Fibroblast of lung (primary cell): ENCODE results near the gene TNIK. TPM values are rescaled to one million over a fixed set of nuclear protein-coding genes. Genes with fewer than 3 reads are reported as not detected.

Experiments used
- DNase-seq, 2 donors: peaks; one replicate each; pipeline versions ENCODE4 v3.0.0 to v3.0.0-alpha.2; 2010; ENCODE audit warnings: low read depth in 2 of 2
- H2AFZ ChIP-seq: 2 replicates; pipeline ENCODE4 v1.5.1; 2012; ENCODE audit warnings: low read length, control low read depth, inconsistent platforms
- H3K27ac ChIP-seq: 2 replicates; pipeline ENCODE4 v1.5.1; 2011; ENCODE audit warnings: low read length, control low read depth; ENCODE audit not compliant: insufficient read depth
- H3K27me3 ChIP-seq: 2 replicates; pipeline ENCODE4 v1.5.1; 2011; ENCODE audit warnings: mild to moderate bottlenecking, low read length; ENCODE audit not compliant: control insufficient read depth, insufficient read depth
- H3K36me3 ChIP-seq: 2 replicates; pipeline ENCODE4 v1.5.1; 2011; ENCODE audit warnings: low read length; ENCODE audit not compliant: control insufficient read depth, insufficient read depth
- H3K4me1 ChIP-seq: 2 replicates; pipeline ENCODE4 v1.5.1; 2011; ENCODE audit warnings: low read length; ENCODE audit not compliant: control insufficient read depth, insufficient read depth; ENCODE audit errors: extremely low read depth
- H3K4me2 ChIP-seq: 2 replicates; pipeline ENCODE4 v1.5.1; 2011; ENCODE audit warnings: low read length, control low read depth; ENCODE audit not compliant: insufficient read depth; ENCODE audit errors: extremely low read depth
- H3K4me3 ChIP-seq, 4 experiments: fragments of 200-600 bp in 1 of 4; sonication (generic) in 1 of 4; replicated peaks in 1 of 4; 2 replicates each; pipeline ENCODE4 v1.5.1; 2011 to 2016; ENCODE audit warnings: low read length in 4 of 4, low read depth in 3 of 4, mild to moderate bottlenecking in 3 of 4, control low read depth in 2 of 4, inconsistent platforms in 1 of 4, mixed read lengths in 1 of 4; ENCODE audit not compliant: insufficient read depth in 1 of 4; ENCODE audit errors: control extremely low read depth in 1 of 4
- H3K79me2 ChIP-seq: 2 replicates; pipeline ENCODE4 v1.5.1; 2012; ENCODE audit warnings: mild to moderate bottlenecking, low read length, inconsistent platforms; ENCODE audit not compliant: control insufficient read depth, insufficient read depth
- H3K9ac ChIP-seq: 2 replicates; pipeline ENCODE4 v1.5.1; 2011; ENCODE audit warnings: mild to moderate bottlenecking, low read length, control low read depth; ENCODE audit not compliant: insufficient read depth
- H3K9me3 ChIP-seq: 2 replicates; pipeline ENCODE4 v1.5.1; 2012; ENCODE audit warnings: low read depth, low read length; ENCODE audit not compliant: control insufficient read depth, insufficient read depth
- H4K20me1 ChIP-seq: 2 replicates; pipeline ENCODE4 v1.5.1; 2011; ENCODE audit warnings: low read length; ENCODE audit not compliant: control insufficient read depth, insufficient read depth; ENCODE audit errors: extremely low read depth
- EZH2 ChIP-seq: IDR thresholded peaks from 2 replicates; pipeline ENCODE4 v1.5.1; 2012; ENCODE audit warnings: low read length, control low read depth, mild to moderate bottlenecking; ENCODE audit errors: missing control alignments
- polyA plus RNA-seq, 2 donors: library from polyadenylated mRNA; depleted of rRNA in 1 of 2; stranded (reverse) in 1 of 2; unstranded in 1 of 2; fragments of >200 nt; gene quantifications; 2 replicates each; pipeline ENCODE4 v1.2.1, GENCODE V29; 2011 to 2012; ENCODE audit warnings: missing spikeins in 1 of 2
- total RNA-seq: library from RNA; depleted of rRNA; stranded (reverse); fragments of >200 nt; gene quantifications from 2 replicates; pipeline ENCODE4 v1.2.1, GENCODE V29; 2014
- TF ChIP-seq, protein P1 (sequence below), 2 donors: IDR thresholded peaks in 1 of 2; conservative IDR thresholded peaks in 1 of 2; 1 replicate in 1 of 2; 2 replicates in 1 of 2; pipeline ENCODE4 v1.5.1; 2011 to 2012; ENCODE audit warnings: low read length in 2 of 2, control low read depth in 1 of 2, inconsistent platforms in 1 of 2, low read depth in 1 of 2, mild to moderate bottlenecking in 1 of 2

The TNIK gene
- total and polyA plus RNA-seq, 2 donors (not counting 1 experiment from before 2014, with no cell fraction given): 13.8 to 39.3 TPM

- no peak for DNase-seq
- H3K9me3 ChIP-seq: no peaks in the 10 kb centered on the region
- no peaks in the 10 kb centered on the region for H4K20me1 ChIP-seq
- TF ChIP-seq, protein P1, sequence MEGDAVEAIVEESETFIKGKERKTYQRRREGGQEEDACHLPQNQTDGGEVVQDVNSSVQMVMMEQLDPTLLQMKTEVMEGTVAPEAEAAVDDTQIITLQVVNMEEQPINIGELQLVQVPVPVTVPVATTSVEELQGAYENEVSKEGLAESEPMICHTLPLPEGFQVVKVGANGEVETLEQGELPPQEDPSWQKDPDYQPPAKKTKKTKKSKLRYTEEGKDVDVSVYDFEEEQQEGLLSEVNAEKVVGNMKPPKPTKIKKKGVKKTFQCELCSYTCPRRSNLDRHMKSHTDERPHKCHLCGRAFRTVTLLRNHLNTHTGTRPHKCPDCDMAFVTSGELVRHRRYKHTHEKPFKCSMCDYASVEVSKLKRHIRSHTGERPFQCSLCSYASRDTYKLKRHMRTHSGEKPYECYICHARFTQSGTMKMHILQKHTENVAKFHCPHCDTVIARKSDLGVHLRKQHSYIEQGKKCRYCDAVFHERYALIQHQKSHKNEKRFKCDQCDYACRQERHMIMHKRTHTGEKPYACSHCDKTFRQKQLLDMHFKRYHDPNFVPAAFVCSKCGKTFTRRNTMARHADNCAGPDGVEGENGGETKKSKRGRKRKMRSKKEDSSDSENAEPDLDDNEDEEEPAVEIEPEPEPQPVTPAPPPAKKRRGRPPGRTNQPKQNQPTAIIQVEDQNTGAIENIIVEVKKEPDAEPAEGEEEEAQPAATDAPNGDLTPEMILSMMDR (conservative IDR thresholded peaks at IDR 0.05 in 1 of 2, IDR thresholded peaks at IDR 0.05 in 1 of 2; ENCODE audit: low read depth in 1 of 2, low read length in 2 of 2): no peak
- no peak for TF ChIP-seq EZH2
- no peak overlapping the region for H3K9ac ChIP-seq
- no peaks in the 10 kb centered on the region for H3K4me1 ChIP-seq
- no peaks in the 10 kb centered on the region for H3K27me3 ChIP-seq
- no peaks in the 10 kb centered on the region for H3K79me2 ChIP-seq
- peaks cover 2% of the 10 kb centered on the region for H3K36me3 ChIP-seq
- no peak overlapping the region for H3K4me3 ChIP-seq
- H2AFZ ChIP-seq: no peak overlapping the region
- no peak overlapping the region for H3K27ac ChIP-seq
- H3K4me2 ChIP-seq: no peak overlapping the region
These were observed 232.4 kb downstream of the TNIK start for GRCh38 chr3:171227828-171228227.

DNA sequence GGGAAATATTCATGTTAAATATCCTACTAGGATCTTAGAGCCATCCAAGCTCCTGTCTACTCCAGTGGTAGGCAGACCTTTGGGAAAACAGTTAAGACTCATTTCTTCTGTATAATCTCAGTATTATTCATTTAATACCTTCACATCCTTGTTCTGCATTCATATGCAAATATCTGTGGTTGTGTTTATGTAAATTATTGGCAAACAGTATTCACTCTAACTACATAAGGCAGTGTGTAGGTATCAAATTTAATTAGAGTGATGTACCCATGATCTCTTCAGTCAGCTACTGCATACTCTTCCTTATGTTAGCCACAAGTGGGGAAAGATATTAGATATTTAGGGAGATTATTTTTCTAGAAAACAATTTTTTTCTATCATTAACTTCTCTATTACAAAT lies 232.8 kb downstream of the TNIK start:
- H3K36me3 ChIP-seq: peaks cover 2% of the 10 kb centered on the region
- H3K4me3 ChIP-seq: no peak overlapping the region
- H3K4me2 ChIP-seq: no peak overlapping the region
- H3K79me2 ChIP-seq: no peaks in the 10 kb centered on the region
- no peak overlapping the region for H3K9ac ChIP-seq
- no peaks in the 10 kb centered on the region for H3K27me3 ChIP-seq
- no peaks in the 10 kb centered on the region for H4K20me1 ChIP-seq
- no peak overlapping the region for H3K27ac ChIP-seq
- H2AFZ ChIP-seq: no peak overlapping the region
- H3K4me1 ChIP-seq: no peaks in the 10 kb centered on the region
- no peak for TF ChIP-seq EZH2
- TF ChIP-seq, protein P1 (conservative IDR thresholded peaks at IDR 0.05 in 1 of 2, IDR thresholded peaks at IDR 0.05 in 1 of 2; ENCODE audit: low read depth in 1 of 2, low read length in 2 of 2): no peak
- DNase-seq: no peak
- no peaks in the 10 kb centered on the region for H3K9me3 ChIP-seq

GRCh38 chr3:171226794-171227193 lies 233.4 kb downstream of the TNIK start:
- TF ChIP-seq, protein P1 (conservative IDR thresholded peaks at IDR 0.05 in 1 of 2, IDR thresholded peaks at IDR 0.05 in 1 of 2; ENCODE audit: low read depth in 1 of 2, low read length in 2 of 2): no peak
- TF ChIP-seq EZH2: no peak
- no peak overlapping the region for H2AFZ ChIP-seq
- no peak overlapping the region for H3K4me2 ChIP-seq
- no peaks in the 10 kb centered on the region for H3K79me2 ChIP-seq
- no peak overlapping the region for H3K4me3 ChIP-seq
- peaks cover 2% of the 10 kb centered on the region for H3K36me3 ChIP-seq
- no peaks in the 10 kb centered on the region for H3K27me3 ChIP-seq
- H4K20me1 ChIP-seq: no peaks in the 10 kb centered on the region
- no peak overlapping the region for H3K27ac ChIP-seq
- no peaks in the 10 kb centered on the region for H3K4me1 ChIP-seq
- no peak overlapping the region for H3K9ac ChIP-seq
- DNase-seq: no peak
- H3K9me3 ChIP-seq: no peaks in the 10 kb centered on the region
